Lower leg skin (tissue), 4 donors: ENCODE results near the gene STX5. TPM values are rescaled to one million over a fixed set of nuclear protein-coding genes. Genes with fewer than 3 reads are reported as not detected.
"Not testable (repeated sequence)": the region's sequence is repeated elsewhere in the genome, so short reads cannot be mapped to it uniquely, and the experiment has no call there.

Source experiments
- DNase-seq, 2 donors: peaks; one replicate each; pipeline ENCODE4 v3.0.0-alpha.2; 2019; ENCODE audit warnings: low spot score in 2 of 2
- H3K4me3 ChIP-seq: fragments of 200-600 bp; sonication (generic); 2 replicates; pipeline ENCODE4 v1.5.1; 2017; ENCODE audit warnings: mild to moderate bottlenecking, low read depth; ENCODE audit not compliant: poor library complexity, severe bottlenecking
- CTCF ChIP-seq, 3 donors: fragments of 450-650 bp; IDR thresholded peaks; one replicate each; pipeline ENCODE4 v1.5.1; 2016; ENCODE audit warnings: antibody characterized with exemption in 3 of 3, mild to moderate bottlenecking in 3 of 3, moderate library complexity in 2 of 3
- POLR2A ChIP-seq, 2 donors: fragments of 450-650 bp; IDR thresholded peaks; one replicate each; pipeline ENCODE4 v1.6.1; 2016 to 2017; ENCODE audit warnings: antibody characterized with exemption in 2 of 2, mild to moderate bottlenecking in 1 of 2, moderate library complexity in 1 of 2
- WGBS, 2 donors: methylation state at CpG; one replicate each; pipeline ENCODE4 v1.1.5; 2018; 5-methylcytosine and 5-hydroxymethylcytosine counted together
- intact Hi-C: fragments of 100-400 bp; cut with DNase I; formaldehyde crosslinking; loops from one replicate; pipeline ENCODE4 v1.15.0; 2023; ENCODE audit warnings: low total_unique reads
- total RNA-seq, 4 donors: library from RNA; depleted of rRNA; stranded (reverse); fragments of >200 nt; gene quantifications; one replicate each; pipeline ENCODE4 v1.1.0, GENCODE V29; 2016

STX5 gene
- total RNA-seq, 4 donors from 2014 or later: 30.0 to 47.4 (median 38.4) TPM

DNA sequence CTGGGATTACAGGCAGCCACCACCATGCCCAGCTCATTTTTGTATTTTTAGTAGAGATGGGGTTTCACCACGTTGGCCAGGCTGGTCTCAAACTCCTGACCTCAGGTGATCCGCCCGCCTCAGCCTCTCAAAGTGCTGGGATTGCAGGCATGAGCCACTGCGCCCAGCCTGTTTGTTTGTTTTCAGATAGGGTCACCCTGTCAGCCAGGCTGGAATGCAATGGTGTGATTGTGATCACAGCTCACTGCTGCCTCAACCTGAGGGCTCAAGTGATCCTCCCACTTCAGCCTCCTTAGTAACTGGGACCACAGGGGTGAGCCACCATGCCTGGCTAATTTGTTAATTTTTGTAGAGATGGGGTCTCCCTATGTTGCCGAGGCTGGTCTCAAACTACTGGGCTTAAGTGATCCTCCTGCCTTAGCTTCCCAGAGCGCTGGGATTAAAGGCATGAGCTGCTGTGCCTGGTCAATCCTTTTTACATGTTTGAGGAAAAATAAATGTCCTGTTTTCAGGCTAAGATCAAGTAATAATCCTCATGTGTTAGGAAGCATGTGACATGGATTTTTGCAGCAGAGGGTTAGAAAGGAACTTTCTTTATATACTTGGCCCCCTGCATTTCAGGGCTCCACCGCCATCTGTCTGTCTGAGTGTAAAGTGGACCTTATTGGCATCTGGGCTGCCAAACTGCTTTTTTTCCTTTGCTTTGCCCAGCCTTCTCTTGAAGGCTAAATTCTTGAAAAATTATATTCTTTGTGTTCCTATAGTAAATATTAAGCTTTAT, 44.0 kb upstream of the STX5 start:
- H3K4me3 ChIP-seq: no peak overlapping the region
- no peak for DNase-seq
- TF ChIP-seq POLR2A (IDR thresholded peaks at IDR 0.05): no peak
- no peak for TF ChIP-seq CTCF (IDR thresholded peaks at IDR 0.05)
- intact Hi-C loops: no loop called here
- 88 to 92% methylated on average over 7 of the region's 7 CpGs for WGBS, 2 donors

GRCh38 chr11:62874851-62875250, 43.0 kb upstream of the STX5 start:
- intact Hi-C loops: no loop called here
- H3K4me3 ChIP-seq: no peak overlapping the region
- WGBS, 2 donors: 92 to 97% methylated on average over 7 of the region's 7 CpGs
- no peak for TF ChIP-seq POLR2A (IDR thresholded peaks at IDR 0.05)
- no peak for TF ChIP-seq CTCF (IDR thresholded peaks at IDR 0.05)
- no peak for DNase-seq

DNA sequence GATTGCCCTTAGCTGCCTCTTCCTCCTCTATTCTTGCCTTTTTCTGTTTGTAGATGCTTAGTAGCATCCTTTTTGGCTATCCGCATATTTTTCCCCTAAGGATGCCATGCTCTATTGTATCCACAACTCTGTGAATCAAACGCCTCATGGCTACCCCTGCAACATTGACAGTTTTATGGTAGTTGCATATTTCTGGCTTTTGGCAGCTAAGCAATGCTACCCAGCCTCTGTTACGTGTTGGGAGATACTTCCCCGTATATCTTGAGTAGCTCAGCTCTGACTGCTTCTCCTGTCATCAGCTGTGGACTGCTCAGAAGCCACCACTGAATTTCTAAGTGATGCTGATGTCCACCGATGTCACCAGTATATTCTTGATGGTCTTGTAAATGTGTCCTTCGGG, 33.8 kb upstream of the STX5 start:
- intact Hi-C loops: no loop called here
- DNase-seq: no peak
- H3K4me3 ChIP-seq: no peak overlapping the region
- TF ChIP-seq POLR2A (IDR thresholded peaks at IDR 0.05) (no peak), CTCF (IDR thresholded peaks at IDR 0.05) (no peak)
- WGBS, 2 donors: 66 to 74% methylated on average over 6 of the region's 6 CpGs

- no peak overlapping the region for H3K4me3 ChIP-seq
- no peak for DNase-seq
- intact Hi-C loops: no loop called here
- TF ChIP-seq CTCF (IDR thresholded peaks at IDR 0.05): no peak
- TF ChIP-seq POLR2A (IDR thresholded peaks at IDR 0.05): no peak
- WGBS, 2 donors: 39 to 51% methylated on average over 4 of the region's 4 CpGs
Observed at GRCh38 chr11:62863687-62864335, 32.0 kb upstream of the STX5 start.

- DNase-seq, intact Hi-C loops, H3K4me3 ChIP-seq: not testable (repeated sequence)
- WGBS, 2 donors: 90 to 92% methylated on average over 16 of the region's 16 CpGs
Observed at GRCh38 chr11:62861564-62862192, 29.8 kb upstream of the STX5 start.

DNA sequence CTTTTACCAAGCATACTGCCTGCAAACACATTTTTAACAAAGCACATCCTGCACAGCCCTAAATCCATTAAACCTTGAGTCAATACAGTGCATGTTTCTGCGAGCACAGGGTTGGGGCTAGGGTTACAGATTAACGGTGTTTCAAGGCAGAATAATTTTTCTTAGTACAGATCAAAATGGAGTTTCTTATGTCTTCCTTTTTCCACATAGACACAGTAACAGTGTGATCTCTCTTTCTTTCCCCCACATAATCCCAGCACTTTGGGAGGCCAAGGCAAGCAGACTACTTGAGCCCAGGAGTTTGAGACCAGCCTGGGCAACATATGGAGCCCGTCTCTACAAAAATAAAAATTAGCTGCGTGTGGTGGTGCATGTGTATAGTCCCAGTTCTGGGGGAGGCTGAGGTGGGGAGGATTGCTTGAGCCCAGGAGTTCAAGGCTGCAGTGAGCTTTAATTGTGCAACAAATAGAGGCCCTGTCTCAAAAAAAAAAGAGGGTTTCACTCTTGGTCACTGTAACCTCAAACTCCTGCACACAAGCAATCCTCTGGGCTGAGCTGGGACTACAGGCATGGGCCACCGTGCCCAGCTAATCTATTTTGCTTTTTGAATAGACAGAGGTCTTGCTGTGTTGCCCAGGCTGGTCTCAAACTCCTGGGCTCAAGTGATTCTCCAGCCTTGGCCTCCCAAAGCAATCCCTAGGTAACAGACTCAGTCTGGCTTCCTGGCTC, 29.1 kb upstream of the STX5 start:
- intact Hi-C loops: no loop called here

DNA sequence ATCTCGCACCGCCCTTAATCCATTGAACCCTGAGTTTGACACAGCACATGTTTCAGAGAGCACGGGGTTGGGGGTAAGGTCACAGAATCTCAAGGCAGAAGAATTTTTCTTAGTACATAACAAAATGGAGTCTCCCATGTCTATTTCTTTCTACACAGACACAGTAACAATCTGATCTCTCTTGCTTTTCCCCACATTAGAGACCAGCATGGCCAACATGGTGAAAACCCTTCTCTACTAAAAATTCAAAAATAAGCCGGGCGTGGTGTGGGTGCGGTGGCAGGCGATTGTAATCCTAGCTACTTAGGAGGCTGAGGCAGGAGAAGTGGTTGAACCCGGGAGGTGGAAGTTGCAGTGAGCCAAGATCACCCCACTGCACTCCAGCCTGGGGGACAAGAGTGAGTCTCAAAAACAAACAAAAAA, 27.4 kb upstream of the STX5 start:
- not testable (repeated sequence) for DNase-seq, H3K4me3 ChIP-seq
- 53 to 63% methylated on average over 8 of the region's 8 CpGs for WGBS, 2 donors
- intact Hi-C loops: loop anchor here (10.0 kb wide), 1 partner anchor 64 kb away; the partner anchor contains the start of gene TMEM223

More for the DNA sequence above, 29.1 kb upstream of the STX5 start:
- no peak overlapping the region for H3K4me3 ChIP-seq
- DNase-seq: no peak
- TF ChIP-seq CTCF (IDR thresholded peaks at IDR 0.05) (no peak), POLR2A (IDR thresholded peaks at IDR 0.05) (no peak)
- 79 to 80% methylated on average over 5 of the region's 5 CpGs for WGBS, 2 donors
